Kidney epithelial cell (primary cell): ENCODE results near the gene PCGF1. TPM values are rescaled to one million over a fixed set of nuclear protein-coding genes. Genes with fewer than 3 reads are reported as not detected.

Experiments used
- DNase-seq: peaks from one replicate; pipeline ENCODE4 v3.0.0-alpha.2; 2010; ENCODE audit warnings: low read depth
- H3K27me3 ChIP-seq: 2 replicates; pipeline ENCODE4 v1.6.0; 2011; ENCODE audit warnings: low read length; ENCODE audit not compliant: control insufficient read depth, insufficient read depth
- H3K36me3 ChIP-seq: 2 replicates; pipeline ENCODE4 v1.5.1; 2011; ENCODE audit warnings: low read length; ENCODE audit not compliant: control insufficient read depth, insufficient read depth
- H3K4me3 ChIP-seq: 2 replicates; pipeline ENCODE4 v1.5.1; 2011; ENCODE audit warnings: low read depth, mild to moderate bottlenecking, control low read depth, low read length
- CTCF ChIP-seq: IDR thresholded peaks from 2 replicates; pipeline ENCODE4 v1.5.1; 2011; ENCODE audit warnings: mild to moderate bottlenecking, moderate library complexity, low read length, control low read depth, inconsistent platforms; ENCODE audit not compliant: insufficient read depth, poor library complexity, severe bottlenecking
- total RNA-seq: library from RNA; depleted of rRNA; stranded (reverse); fragments of >200 nt; gene quantifications from 2 replicates; pipeline ENCODE4 v1.2.3, GENCODE V29; 2015

Gene PCGF1
- total RNA-seq, 1 donor from 2014 or later: 19.3 TPM

DNA sequence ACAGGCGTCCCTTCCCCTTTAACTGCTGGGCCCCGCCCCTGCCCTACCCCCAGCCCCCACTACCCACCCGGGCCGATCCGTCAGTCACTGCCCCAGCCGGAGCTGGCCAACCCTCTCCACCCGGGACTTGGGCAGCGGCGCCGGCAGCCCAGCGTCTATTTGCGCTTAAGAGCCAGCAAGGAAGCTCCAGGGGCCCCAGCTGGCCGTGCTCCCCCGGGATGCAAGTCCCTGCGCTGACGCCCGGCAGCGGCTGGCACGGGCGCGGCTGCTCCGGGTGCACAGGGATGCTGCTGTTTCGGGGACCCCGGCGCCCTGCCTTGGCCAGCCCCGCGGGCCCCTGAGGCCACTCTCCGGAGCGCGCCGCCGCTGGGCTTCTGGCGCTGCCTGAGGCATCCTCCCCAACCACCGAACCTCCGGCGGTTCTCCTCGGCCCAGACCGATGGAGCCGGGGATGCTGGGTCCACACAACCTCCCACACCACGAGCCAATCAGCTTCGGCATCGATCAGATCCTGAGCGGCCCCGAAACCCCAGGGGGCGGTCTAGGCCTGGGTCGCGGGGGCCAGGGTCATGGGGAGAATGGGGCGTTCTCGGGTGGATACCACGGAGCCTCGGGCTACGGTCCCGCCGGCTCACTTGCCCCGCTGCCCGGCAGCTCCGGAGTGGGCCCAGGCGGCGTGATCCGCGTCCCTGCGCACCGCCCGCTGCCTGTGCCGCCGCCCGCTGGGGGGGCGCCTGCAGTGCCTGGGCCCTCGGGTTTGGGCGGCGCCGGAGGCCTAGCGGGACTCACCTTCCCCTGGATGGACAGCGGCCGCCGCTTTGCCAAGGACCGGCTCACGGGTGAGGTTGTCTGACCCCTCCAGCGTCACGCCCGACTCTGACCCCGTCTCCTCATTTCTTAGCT lies 7.1 kb upstream of the PCGF1 start, which contains the start of gene TLX2:
Gene TLX2 (plus strand): TSS at position 83 of the 903 bp plus-strand sequence. CDS start 357 bp downstream, at position 440.
- no peak for TF ChIP-seq CTCF
- Histone ChIP-seq H3K4me3 (no peak within 1 kb of the TSS), H3K27me3 (peaks cover 73% of the 10 kb centered on the region), H3K36me3 (no peaks in the 10 kb centered on the region)
- no peak for DNase-seq

DNA sequence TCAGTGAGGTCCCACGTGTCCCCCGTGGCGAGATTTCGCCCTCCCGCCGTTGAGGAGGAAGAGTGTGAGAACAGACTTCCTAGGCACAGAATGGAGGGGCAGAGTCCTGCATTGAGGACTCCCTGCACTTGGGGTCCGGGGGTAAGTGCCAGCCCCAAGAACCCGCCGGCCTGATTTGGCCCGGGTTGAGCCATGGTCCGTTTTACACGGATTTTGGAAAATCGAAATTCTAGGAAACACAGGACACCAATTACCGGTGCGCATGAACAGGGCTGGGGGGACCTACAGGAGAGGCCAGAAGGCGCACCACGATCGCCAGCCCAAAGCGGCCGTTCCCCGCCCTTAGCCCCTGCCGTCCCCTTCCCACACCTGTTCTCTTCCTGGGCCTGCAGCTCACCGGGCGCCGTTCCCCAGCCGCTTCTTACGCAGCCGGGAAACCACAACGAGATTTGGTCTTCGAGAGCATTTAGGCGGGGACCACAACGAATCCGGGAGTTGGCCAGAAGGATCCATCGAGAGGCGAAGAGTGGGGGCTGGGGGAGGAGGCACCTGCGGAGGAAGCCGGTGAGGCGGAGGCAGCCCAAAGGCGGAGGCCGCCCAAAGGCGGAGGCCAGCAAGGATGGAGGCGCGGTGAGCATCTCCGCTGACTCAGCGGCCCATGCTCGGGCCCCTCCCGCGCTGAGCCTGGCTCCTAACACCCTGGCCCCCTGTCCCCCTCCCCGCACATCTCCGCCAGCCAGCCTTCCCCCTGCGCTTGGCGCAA lies 6.3 kb upstream of the PCGF1 start:
- Histone ChIP-seq H3K27me3 (peaks cover 73% of the 10 kb centered on the region), H3K4me3 (no peak overlapping the region), H3K36me3 (no peaks in the 10 kb centered on the region)
- no peak for TF ChIP-seq CTCF
- no peak for DNase-seq

GRCh38 chr2:74512744-74513604 lies 5.5 kb upstream of the PCGF1 start:
- no peak for DNase-seq
- Histone ChIP-seq H3K4me3 (no peak overlapping the region), H3K36me3 (no peaks in the 10 kb centered on the region), H3K27me3 (peaks cover 67% of the 10 kb centered on the region)
- no peak for TF ChIP-seq CTCF

- H3K4me3 ChIP-seq: no peak overlapping the region
- no peak for TF ChIP-seq CTCF
- H3K27me3 ChIP-seq: peaks cover 56% of the 10 kb centered on the region
- no peaks in the 10 kb centered on the region for H3K36me3 ChIP-seq
- no peak for DNase-seq
Measured at GRCh38 chr2:74511104-74511989, 3.9 kb upstream of the PCGF1 start.

- Histone ChIP-seq H3K4me3 (no peak overlapping the region), H3K36me3 (no peaks in the 10 kb centered on the region), H3K27me3 (peaks cover 45% of the 10 kb centered on the region)
- no peak for TF ChIP-seq CTCF
- no peak for DNase-seq
Measured at GRCh38 chr2:74510272-74510671, 2.8 kb upstream of the PCGF1 start.
